Effector memory CD8-positive, alpha-beta T cell (primary cell): ENCODE measurements around the gene REEP6.
"Not testable (repeated sequence)": the region's sequence is repeated elsewhere in the genome, so short reads cannot be mapped to it uniquely, and the experiment has no call there.

Experiments
- ATAC-seq: fragments of 150-1000 bp; cut with Tn5 transposase; replicated peaks from 2 replicates; pipeline ENCODE4 v1.10.0; 2021; ENCODE audit warnings: mild to moderate bottlenecking, moderate library complexity
- DNase-seq, 3 experiments: peaks; one replicate each; pipeline ENCODE4 v3.0.0; 2021
- H3K27ac Mint-ChIP-seq, 2 donors: one replicate each; pipeline ENCODE4 v1.8.0; 2022; ENCODE audit warnings: mild to moderate bottlenecking in 2 of 2, mixed read lengths in 2 of 2, moderate library complexity in 2 of 2
- H3K27me3 Mint-ChIP-seq, 2 donors: one replicate each; pipeline ENCODE4 v1.8.0; 2022; ENCODE audit warnings: mixed read lengths in 2 of 2
- H3K36me3 Mint-ChIP-seq: one replicate; pipeline ENCODE4 v1.8.0; 2022; ENCODE audit warnings: mild to moderate bottlenecking, moderate library complexity, mixed read lengths; ENCODE audit not compliant: insufficient read depth
- H3K4me1 Mint-ChIP-seq, 2 donors: one replicate each; pipeline ENCODE4 v1.8.0; 2022; ENCODE audit warnings: low read depth in 2 of 2, mixed read lengths in 2 of 2
- H3K4me3 Mint-ChIP-seq, 2 donors: one replicate each; pipeline ENCODE4 v1.8.0; 2022; ENCODE audit warnings: mild to moderate bottlenecking in 2 of 2, mixed read lengths in 2 of 2, moderate library complexity in 2 of 2
- H3K9me3 Mint-ChIP-seq, 2 donors: one replicate each; pipeline ENCODE4 v1.8.0; 2022; ENCODE audit warnings: mixed read lengths in 2 of 2

REEP6 gene

DNA sequence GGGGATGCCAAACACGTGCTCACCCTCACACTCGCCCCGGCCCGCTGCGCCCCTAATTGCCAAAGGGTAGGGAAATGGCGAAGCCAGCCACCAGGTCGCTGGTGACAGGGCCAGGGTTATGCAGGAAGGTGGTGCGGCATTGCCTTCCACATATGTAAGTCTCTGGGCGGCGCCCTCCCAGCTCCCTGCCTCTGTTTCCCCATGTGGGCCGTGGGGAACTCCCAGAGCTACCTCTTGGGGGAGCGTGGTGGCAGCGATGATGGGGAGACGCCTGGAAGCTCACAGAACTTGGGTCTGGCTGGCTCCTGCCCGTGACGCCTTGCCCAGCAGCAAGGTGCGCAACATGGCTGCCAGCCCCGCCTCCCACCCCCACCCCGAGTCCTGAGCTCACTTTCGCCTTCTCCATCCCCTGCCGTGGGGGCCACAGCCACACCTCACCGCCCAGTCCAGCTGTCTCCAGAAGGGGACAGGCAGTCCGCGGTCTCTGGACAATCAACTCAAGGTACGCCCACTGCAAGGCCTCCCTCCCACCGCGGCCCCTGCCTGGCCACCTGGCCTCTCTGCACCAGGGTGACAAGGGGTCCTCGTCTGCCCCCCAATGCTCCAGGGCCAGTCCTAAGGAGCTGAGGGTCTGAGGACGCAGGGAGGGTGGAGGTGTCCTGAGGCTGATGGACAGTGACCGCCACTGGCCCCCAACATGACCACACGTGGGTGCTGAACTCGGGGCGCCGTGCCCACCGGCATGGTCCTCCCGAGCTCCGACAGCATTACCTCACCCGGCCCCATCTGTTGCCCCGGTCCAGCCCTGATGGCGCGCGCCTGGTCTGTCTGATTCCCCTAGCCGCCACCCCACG, 18.5 kb upstream of the REEP6 start:
- ATAC-seq: no peak
- Mint-ChIP-seq H3K36me3 (peaks cover 12% of the 10 kb centered on the region), H3K4me1 (peaks cover 0 to 17% of the 10 kb centered on the region in 2 donors), H3K27ac (no peak overlapping the region), H3K9me3 (no peaks in the 10 kb centered on the region), H3K4me3 (peak overlapping the region in 1 of 2 donors; percentile 81), H3K27me3 (peaks cover 0 to 18% of the 10 kb centered on the region in 2 donors)
- DNase-seq: no peak

DNA sequence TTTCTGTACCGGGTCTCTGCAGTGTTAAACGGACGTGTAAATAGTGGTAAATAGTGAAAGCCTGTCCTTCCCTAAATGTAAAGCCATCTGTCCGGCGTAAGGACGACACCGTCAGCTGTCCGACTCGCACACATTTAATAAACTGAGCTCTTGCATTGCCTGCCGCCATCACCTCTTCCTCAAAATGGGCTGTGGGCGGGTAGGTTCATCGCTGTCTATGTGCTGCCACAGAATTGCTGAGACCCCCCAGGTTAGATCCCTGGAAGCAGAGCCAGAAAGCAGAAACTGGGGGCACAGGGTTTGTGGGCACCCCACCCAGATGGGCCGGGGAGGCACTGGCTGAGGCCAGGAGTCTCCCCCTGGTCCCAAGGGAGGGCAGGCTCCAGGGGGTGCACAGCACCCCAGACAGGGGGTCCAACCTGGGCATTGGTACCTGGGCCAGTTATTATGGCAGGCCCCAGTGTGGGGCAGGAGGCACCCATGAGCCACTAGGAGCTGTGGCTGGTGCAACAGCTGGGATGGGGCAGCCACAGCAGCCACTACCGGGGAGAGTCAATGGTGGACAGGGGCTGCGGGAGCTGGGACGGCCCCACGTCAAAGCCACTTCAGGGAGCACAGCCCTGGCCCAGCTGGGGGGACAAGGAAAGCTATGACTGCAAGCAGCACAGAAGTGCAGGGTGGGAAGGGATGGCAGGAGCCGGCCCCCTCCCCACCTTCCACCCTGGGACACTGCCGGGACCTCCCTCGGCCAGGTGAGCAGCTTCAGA, 17.7 kb upstream of the REEP6 start:
- Mint-ChIP-seq H3K9me3 (no peaks in the 10 kb centered on the region), H3K4me1 (peaks cover 0 to 22% of the 10 kb centered on the region in 2 donors), H3K27me3 (peaks cover 0 to 18% of the 10 kb centered on the region in 2 donors), H3K27ac (no peak overlapping the region), H3K4me3 (peak overlapping the region in 1 of 2 donors; percentile 8), H3K36me3 (peaks cover 12% of the 10 kb centered on the region)
- ATAC-seq (no peak), DNase-seq (no peak)

DNA sequence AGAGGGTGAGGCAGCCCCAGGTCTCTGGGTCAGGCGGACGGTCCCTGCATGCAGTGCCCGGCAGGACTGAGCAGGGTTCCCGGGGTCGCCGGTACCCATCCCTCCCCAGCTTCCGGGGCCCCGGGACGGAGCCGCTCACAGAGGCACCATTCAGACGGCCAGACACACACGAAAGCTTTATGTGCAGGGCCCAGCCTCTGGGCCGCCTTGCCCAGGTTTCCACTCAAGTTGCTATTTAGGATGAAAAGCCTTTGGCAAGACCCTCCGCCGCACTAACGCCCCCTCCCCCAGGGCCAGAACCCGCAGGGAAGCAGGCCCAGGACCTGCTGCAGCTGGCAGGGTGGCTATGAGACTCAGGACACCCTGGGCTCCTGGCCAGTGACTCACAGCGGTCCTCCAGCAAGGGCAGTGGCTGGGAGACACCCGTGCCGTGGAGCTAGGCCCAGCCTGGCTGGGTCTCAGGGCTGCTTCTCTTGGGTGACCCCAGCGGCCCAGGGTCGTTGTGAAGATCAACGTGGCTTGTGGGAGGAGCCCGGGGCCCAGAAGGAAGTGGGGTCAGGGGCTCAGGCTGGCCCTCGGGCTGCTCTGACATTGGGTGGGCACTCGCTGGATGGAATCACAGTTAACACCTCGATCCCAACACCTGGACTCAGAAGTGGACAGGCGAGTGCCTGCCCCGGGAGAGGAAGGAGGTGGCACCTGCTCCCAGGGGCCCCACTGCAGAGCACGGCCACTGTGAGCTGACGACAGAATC, 16.8 kb upstream of the REEP6 start:
- Mint-ChIP-seq H3K36me3 (peaks cover 15% of the 10 kb centered on the region), H3K4me1 (peaks cover 4 to 26% of the 10 kb centered on the region in 2 donors), H3K4me3 (no peak overlapping the region), H3K9me3 (no peaks in the 10 kb centered on the region), H3K27ac (no peak overlapping the region), H3K27me3 (peaks cover 0 to 18% of the 10 kb centered on the region in 2 donors)
- no peak for DNase-seq
- no peak for ATAC-seq

DNA sequence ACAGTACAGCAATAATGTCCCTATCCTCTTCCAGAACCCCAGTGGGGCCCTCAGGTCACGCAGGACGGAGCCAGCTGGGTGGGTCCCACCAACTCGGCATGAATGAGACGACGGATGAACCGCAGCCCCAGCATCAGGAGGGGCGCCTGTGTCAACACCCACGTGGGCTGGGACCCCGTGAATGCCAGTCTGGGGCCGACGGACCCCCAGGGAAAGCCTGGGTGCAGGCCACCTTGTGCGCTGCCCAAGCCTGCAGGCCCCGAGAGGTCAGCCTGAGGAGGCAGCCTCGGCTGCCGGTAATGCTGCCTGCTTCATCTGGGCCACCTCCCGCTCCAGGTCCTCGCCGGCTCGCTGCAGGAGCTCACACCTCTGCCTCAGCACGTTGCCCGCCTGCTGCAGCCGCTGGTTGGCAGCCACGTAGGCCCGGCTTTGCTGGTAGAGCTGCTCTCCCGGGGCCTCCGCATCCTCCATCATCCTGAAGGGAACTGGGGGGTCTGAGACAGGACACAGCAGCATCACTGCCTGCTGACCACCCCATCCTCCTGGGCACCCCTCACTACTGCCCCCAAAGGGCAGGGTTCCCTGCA, 16.1 kb upstream of the REEP6 start:
- Mint-ChIP-seq H3K36me3 (peaks cover 19% of the 10 kb centered on the region), H3K4me3 (no peak overlapping the region), H3K27me3 (peaks cover 0 to 18% of the 10 kb centered on the region in 2 donors), H3K9me3 (no peaks in the 10 kb centered on the region), H3K4me1 (peaks cover 6 to 28% of the 10 kb centered on the region in 2 donors), H3K27ac (no peak overlapping the region)
- no peak for ATAC-seq
- no peak for DNase-seq

DNA sequence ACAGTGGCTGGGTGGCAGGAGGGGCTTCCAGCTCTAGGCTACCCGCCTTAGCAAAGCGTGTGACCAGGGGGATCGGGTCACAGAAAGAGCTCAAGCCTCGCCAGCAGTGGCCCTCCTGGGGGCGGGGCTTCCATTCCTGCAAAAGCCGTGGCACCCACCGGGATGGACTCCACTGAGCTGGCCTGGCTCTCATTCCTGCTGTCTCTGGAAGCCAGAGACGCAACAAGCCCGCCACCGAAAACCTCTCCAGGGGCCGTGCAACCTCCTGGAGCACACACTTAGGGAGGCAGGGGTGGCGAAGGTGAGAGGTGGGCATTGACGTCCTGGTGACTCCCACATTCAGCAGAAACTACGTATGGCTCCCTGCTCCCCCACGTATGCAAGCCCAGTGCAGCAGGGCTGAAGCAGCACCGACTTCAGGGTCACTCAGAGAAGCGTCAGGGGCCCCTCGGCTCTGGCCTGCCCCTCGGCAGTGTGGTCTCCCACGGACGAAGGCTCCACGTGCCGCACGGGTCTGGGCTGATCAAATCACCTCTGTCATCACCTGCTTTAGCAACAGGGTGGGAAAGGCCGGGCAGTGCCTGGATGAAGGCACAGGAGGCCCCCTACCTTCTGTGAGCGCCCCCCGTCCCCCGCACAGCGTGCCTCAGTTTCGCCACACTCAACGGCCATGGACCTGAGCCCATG, 15.1 kb upstream of the REEP6 start:
- no peaks in the 10 kb centered on the region for H3K9me3 Mint-ChIP-seq
- peaks cover 19% of the 10 kb centered on the region for H3K36me3 Mint-ChIP-seq
- ATAC-seq (no peak), DNase-seq (no peak)
- H3K4me1 Mint-ChIP-seq: peaks cover 11 to 24% of the 10 kb centered on the region in 2 donors
- peaks cover 0 to 18% of the 10 kb centered on the region in 2 donors for H3K27me3 Mint-ChIP-seq
- no peak overlapping the region for H3K27ac Mint-ChIP-seq
- H3K4me3 Mint-ChIP-seq: no peak overlapping the region

DNA sequence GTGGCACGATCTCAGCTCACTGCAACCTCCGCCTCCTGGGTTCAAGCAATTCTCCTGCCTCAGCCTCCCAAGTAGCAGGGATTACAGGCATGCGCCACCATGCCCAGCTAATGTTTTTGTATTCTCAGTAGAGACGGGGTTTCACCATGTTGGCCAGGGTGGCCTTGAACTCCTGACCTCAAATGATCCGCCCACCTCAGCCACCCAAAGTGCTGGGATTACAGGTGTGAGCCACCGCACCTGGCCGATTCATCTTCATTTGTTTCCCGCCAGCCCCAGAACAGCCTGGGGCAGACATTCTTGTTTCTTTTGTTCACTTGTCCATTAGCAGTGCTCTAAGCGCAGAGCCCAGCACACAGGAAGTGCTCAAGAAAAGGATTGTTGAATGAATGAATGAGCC, 13.9 kb upstream of the REEP6 start:
- Mint-ChIP-seq H3K4me1 (peaks cover 11 to 21% of the 10 kb centered on the region in 2 donors), H3K36me3 (peaks cover 19% of the 10 kb centered on the region), H3K4me3 (peak overlapping the region in 1 of 2 donors; percentile 12)
- not testable (repeated sequence) for H3K27ac Mint-ChIP-seq, ATAC-seq, DNase-seq, H3K9me3 Mint-ChIP-seq, H3K27me3 Mint-ChIP-seq

DNA sequence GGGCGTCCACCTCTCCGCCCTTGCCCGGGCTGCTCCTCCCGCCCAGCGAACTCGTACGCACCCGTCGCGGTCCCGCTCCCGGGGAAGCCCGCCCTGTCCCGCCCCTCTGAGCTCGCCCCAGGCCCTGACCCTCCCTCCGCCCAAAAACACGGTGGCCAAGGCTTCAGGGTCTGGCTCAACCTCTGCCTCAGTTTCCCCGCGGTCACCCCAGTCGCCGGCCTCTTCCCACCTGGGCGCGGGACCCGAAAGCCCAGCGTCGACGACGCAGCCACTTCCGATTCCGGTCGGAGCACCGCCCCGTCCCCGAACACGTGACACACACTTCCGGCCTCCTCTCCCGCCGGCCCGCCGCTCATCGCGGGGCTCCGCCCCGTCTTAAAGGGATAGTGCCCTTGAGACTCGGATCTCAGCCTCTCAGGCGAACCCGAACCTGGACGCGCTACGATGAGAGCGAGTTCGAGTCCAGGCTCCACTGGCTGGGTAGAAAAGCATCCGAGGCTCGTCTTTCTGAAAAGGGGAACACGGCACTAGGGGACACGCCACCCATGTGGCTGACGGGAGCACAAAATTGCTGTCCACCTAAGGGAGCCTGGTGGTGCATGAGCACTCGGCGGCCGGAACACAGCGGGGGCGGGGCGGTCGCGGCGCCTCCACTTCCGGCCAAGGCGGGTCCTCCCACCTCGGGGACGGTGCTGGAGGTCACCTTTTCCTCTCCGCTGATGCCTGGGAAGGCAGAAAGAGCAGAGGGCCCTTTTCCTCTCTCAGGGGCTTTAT, 11.9 kb upstream of the REEP6 start, which contains the start of gene C19orf25:
C19orf25 (minus strand) TSS at position 282 of the 774 bp plus-strand sequence. CDS start 312 bp downstream, outside the sequence.
- Mint-ChIP-seq H3K36me3 (peaks cover 23% of the 10 kb centered on the region), H3K27me3 (no peaks in the 10 kb centered on the region), H3K4me3 (peak within 1 kb of the TSS; percentile 88 to 93), H3K4me1 (peaks cover 11 to 15% of the 10 kb centered on the region in 2 donors), H3K9me3 (no peaks in the 10 kb centered on the region), H3K27ac (peak within 1 kb of the TSS; percentile 95 to 98)
- DNase-seq (peak; percentile 85 to 88 (median 88)), ATAC-seq (peak; percentile 98)

DNA sequence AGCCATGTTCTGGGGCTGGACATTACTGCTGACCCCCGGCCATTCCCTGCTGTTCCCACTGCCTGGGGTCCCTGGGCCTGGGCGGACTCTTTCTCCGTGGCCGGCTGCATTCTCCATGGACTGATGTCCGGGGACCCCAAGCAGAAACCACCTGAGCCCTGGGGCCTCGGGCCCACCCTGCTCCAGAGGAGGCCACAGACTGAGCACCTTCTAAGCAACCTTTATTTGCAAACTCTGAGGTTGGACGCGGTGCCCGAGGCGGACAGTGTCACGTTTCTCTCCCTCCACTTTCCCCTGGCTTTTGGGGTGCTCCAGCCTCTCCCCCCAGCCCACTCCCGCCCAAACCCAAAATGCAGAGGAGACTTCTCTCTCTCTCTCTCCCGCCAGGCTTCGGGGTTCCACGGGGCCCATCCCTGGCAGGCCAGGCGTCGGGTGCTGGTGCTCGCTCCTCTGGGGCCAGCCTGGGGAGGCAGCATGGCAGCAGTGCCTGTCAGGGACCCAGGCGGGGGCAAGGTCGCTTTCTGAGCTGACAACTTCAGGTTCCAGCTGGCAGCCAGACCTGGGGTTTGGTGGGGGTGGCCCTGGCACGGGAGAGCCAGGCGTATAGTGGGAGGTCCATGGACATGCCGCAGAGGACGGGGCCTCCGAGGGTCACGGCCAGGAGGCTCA, 9.6 kb upstream of the REEP6 start:
- H3K9me3 Mint-ChIP-seq: no peaks in the 10 kb centered on the region
- DNase-seq (no peak), ATAC-seq (no peak)
- no peaks in the 10 kb centered on the region for H3K27me3 Mint-ChIP-seq
- peaks cover 10 to 11% of the 10 kb centered on the region in 2 donors for H3K4me1 Mint-ChIP-seq
- no peak overlapping the region for H3K4me3 Mint-ChIP-seq
- H3K36me3 Mint-ChIP-seq: peaks cover 16% of the 10 kb centered on the region
- no peak overlapping the region for H3K27ac Mint-ChIP-seq

DNA sequence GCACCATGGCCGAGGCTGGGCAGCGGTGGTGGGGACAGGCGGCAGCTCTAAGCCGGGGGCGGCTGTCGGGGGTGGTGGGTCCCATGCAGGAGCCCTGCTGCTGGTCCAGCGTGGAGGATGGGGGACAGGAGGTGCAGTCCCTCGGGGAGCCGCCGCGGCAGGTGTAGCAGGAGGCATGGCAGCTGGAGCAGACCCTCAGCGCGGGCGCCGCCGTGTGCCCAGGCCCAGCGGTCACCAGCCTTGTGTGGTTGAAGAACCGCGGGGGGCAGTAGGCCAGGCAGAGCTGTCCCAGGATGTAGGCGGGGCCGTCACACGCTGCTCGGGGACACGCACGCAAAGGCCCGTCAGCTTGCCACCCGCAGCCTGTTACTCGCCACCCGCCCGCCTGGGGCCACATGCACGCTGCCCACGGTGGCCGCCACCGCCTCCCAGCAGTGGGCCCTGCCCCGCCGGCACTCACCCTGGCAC, 9.1 kb upstream of the REEP6 start:
- peaks cover 10 to 11% of the 10 kb centered on the region in 2 donors for H3K4me1 Mint-ChIP-seq
- no peaks in the 10 kb centered on the region for H3K9me3 Mint-ChIP-seq
- H3K27me3 Mint-ChIP-seq: no peaks in the 10 kb centered on the region
- no peak overlapping the region for H3K27ac Mint-ChIP-seq
- ATAC-seq (no peak), DNase-seq (no peak)
- H3K4me3 Mint-ChIP-seq: no peak overlapping the region
- peaks cover 13% of the 10 kb centered on the region for H3K36me3 Mint-ChIP-seq

DNA sequence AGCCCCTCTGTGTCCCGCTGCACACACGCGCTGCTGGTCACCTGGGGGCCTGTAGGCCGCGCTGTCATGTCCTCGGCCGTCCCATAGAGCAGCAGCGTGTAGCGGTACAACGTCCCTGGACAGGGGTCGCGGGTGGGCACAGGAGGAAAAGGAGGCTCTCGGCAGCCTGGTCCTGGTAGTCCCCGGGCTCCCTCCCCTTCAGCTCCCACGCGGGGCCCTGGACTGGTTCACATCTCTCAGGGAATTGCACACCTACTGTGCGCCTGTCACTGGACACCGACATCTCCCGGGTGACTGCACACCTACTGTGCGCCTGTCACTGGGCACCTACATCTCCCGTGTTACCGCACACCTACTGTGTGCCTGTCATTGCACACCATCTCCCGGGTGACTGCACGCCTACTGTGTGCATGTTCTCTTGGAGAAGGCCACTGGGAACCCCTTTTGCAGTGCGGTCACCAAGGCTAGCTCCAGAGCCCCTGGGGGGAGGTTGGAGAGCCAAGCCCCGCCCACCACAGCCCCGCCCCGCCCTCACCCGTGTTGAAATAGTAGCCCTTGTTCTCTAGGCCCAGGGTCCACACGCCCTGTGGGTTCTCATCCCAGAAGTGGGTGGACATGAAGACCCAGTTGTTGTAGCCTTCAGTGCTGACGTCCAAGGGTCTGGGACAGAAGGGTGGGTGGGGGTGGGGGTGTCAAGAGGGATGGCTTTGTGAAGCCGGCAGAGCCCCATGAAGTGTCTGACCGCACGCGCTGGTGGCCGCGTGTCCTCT, 8.4 kb upstream of the REEP6 start:
- Mint-ChIP-seq H3K9me3 (no peaks in the 10 kb centered on the region), H3K4me3 (no peak overlapping the region), H3K27ac (no peak overlapping the region), H3K4me1 (peaks cover 10 to 11% of the 10 kb centered on the region in 2 donors), H3K27me3 (no peaks in the 10 kb centered on the region), H3K36me3 (peaks cover 11% of the 10 kb centered on the region)
- no peak for ATAC-seq
- no peak for DNase-seq
